Small intestine (tissue), 7 donors: ENCODE measurements around the gene ZC3H4. TPM values are rescaled to one million over a fixed set of nuclear protein-coding genes. Genes with fewer than 3 reads are reported as not detected.

Experiments used
- DNase-seq, 2 donors: peaks; one replicate each; pipeline versions ENCODE4 v3.0.0 to v3.0.0-alpha.2; 2013
- FAIRE-seq: peaks from 2 replicates; lab custom pipeline; 2012; peaks lifted over from hg19 to GRCh38; lab: Jason Lieb, UNC
- H3K27ac ChIP-seq, 3 donors: one replicate each; pipeline ENCODE4 v1.5.1; 2013; ENCODE audit warnings: low read length in 2 of 3, mild to moderate bottlenecking in 2 of 3, control low read depth in 1 of 3, inconsistent platforms in 1 of 3, low read depth in 1 of 3, moderate library complexity in 1 of 3
- H3K27me3 ChIP-seq, 3 donors: one replicate each; pipeline ENCODE4 v1.6.1; 2013; ENCODE audit warnings: low read length in 3 of 3, inconsistent platforms in 1 of 3; ENCODE audit not compliant: control insufficient read depth in 3 of 3, insufficient read depth in 3 of 3
- H3K36me3 ChIP-seq, 3 donors: one replicate each; pipeline ENCODE4 v1.6.1; 2013; ENCODE audit warnings: low read length in 3 of 3, inconsistent platforms in 1 of 3, low read depth in 1 of 3, mild to moderate bottlenecking in 1 of 3, moderate library complexity in 1 of 3; ENCODE audit not compliant: control insufficient read depth in 3 of 3, insufficient read depth in 2 of 3
- H3K4me1 ChIP-seq, 3 donors: one replicate each; pipeline ENCODE4 v1.6.1; 2013; ENCODE audit warnings: low read length in 2 of 3, inconsistent platforms in 1 of 3, low read depth in 1 of 3, mild to moderate bottlenecking in 1 of 3, moderate library complexity in 1 of 3; ENCODE audit not compliant: control insufficient read depth in 3 of 3, insufficient read depth in 2 of 3
- H3K4me3 ChIP-seq, 3 donors: one replicate each; pipeline ENCODE4 v1.5.1; 2013; ENCODE audit warnings: low read length in 3 of 3, control low read depth in 1 of 3, inconsistent platforms in 1 of 3, low read depth in 1 of 3, mild to moderate bottlenecking in 1 of 3, moderate library complexity in 1 of 3
- H3K9me3 ChIP-seq, 2 donors: one replicate each; pipeline ENCODE4 v1.6.1; 2013; ENCODE audit warnings: low read depth in 1 of 2, low read length in 1 of 2; ENCODE audit not compliant: control insufficient read depth in 2 of 2, insufficient read depth in 1 of 2
- WGBS, 3 donors: extraction: QIAGEN DNeasy Blood & Tissue Kit; methylation state at CpG; one replicate each; pipeline ENCODE4 v1.1.7; 2013; 5-methylcytosine and 5-hydroxymethylcytosine counted together
- polyA plus RNA-seq, 4 donors: library from polyadenylated mRNA; stranded (reverse) in 3 of 4; unstranded in 1 of 4; fragments of 200-250 nt in 3 of 4; fragments of 120-200 nt in 1 of 4; gene quantifications; one replicate each; pipeline versions ENCODE4 v1.2.1 to v1.2.3, GENCODE V29; 2013
- donor health status: healthy with polysubstance abuse.
- donor health status: control.
- donor health status: control.
- donor health status: Bipolar disorder and iron deficiency.
- donor health status: healthy.

The ZC3H4 gene
- polyA plus RNA-seq, 4 donors, result 7.3 to 31.6 (median 14.4) TPM

- H3K27me3 ChIP-seq, result no peaks in the 10 kb centered on the region
Observed at GRCh38 chr19:47094557-47095475, 18.8 kb downstream of the ZC3H4 start.

GRCh38 chr19:47093841-47094240, 19.7 kb downstream of the ZC3H4 start:
- FAIRE-seq, result no peak
- Histone ChIP-seq H3K36me3 (peaks cover 2 to 91% (median 3%) of the 10 kb centered on the region in 3 donors), H3K9me3 (no peaks in the 10 kb centered on the region), H3K27ac (peak overlapping the region; percentile 98 to 99 (median 98)), H3K27me3 (no peaks in the 10 kb centered on the region), H3K4me1 (peaks cover 11 to 70% (median 24%) of the 10 kb centered on the region in 3 donors), H3K4me3 (no peak overlapping the region)
- DNase-seq, result no peak
- WGBS, 3 donors, result 78 to 82% (median 80%) methylated on average over 10 of the region's 10 CpGs

More at GRCh38 chr19:47094557-47095475, 18.8 kb downstream of the ZC3H4 start:
- H3K27ac ChIP-seq, result peak overlapping the region; percentile 98 to 99 (median 98)
- DNase-seq, result peak; percentile 68 to 93
- no peak for FAIRE-seq
- WGBS, 3 donors, result 30 to 49% (median 31%) methylated on average over 15 of the region's 15 CpGs
- H3K36me3 ChIP-seq, result peaks cover 2 to 81% (median 3%) of the 10 kb centered on the region in 3 donors
- no peak overlapping the region for H3K4me3 ChIP-seq
- peaks cover 11 to 71% (median 24%) of the 10 kb centered on the region in 3 donors for H3K4me1 ChIP-seq
- no peaks in the 10 kb centered on the region for H3K9me3 ChIP-seq

GRCh38 chr19:47093254-47093653, 20.3 kb downstream of the ZC3H4 start:
- H3K27me3 ChIP-seq, result no peaks in the 10 kb centered on the region
- WGBS, 3 donors, result 76 to 91% (median 81%) methylated on average over 5 of the region's 5 CpGs
- H3K27ac ChIP-seq, result peak overlapping the region; percentile 12 to 99 (median 98)
- no peaks in the 10 kb centered on the region for H3K9me3 ChIP-seq
- FAIRE-seq (no peak), DNase-seq (no peak)
- no peak overlapping the region for H3K4me3 ChIP-seq
- H3K4me1 ChIP-seq, result peaks cover 11 to 69% (median 24%) of the 10 kb centered on the region in 3 donors
- H3K36me3 ChIP-seq, result peaks cover 2 to 92% (median 3%) of the 10 kb centered on the region in 3 donors

- Histone ChIP-seq H3K36me3 (peaks cover 10 to 98% (median 11%) of the 10 kb centered on the region in 3 donors), H3K4me3 (no peak overlapping the region), H3K27ac (peak overlapping the region; percentile 86 to 93 (median 86)), H3K27me3 (no peaks in the 10 kb centered on the region), H3K4me1 (peaks cover 3 to 35% (median 5%) of the 10 kb centered on the region in 3 donors), H3K9me3 (no peaks in the 10 kb centered on the region)
- WGBS, 3 donors, result 77 to 88% (median 81%) methylated on average over 20 to 21 of the region's 21 CpGs
- FAIRE-seq, result no peak
- DNase-seq, result no peak
Observed at GRCh38 chr19:47089767-47090350, 23.7 kb downstream of the ZC3H4 start.

- H3K27me3 ChIP-seq, result no peaks in the 10 kb centered on the region
- H3K4me1 ChIP-seq, result peaks cover 0 to 19% (median 0%) of the 10 kb centered on the region in 3 donors
- no peak overlapping the region for H3K4me3 ChIP-seq
- no peak overlapping the region for H3K27ac ChIP-seq
- DNase-seq (no peak), FAIRE-seq (no peak)
- WGBS, 3 donors, result 97% methylated on average over 12 to 17 of the region's 17 CpGs
- H3K9me3 ChIP-seq, result no peaks in the 10 kb centered on the region
- H3K36me3 ChIP-seq, result peaks cover 19 to 98% (median 20%) of the 10 kb centered on the region in 3 donors
Observed at GRCh38 chr19:47086280-47086679, 27.3 kb downstream of the ZC3H4 start.

GRCh38 chr19:47084879-47085439, 28.6 kb downstream of the ZC3H4 start:
- FAIRE-seq (no peak), DNase-seq (no peak)
- peaks cover 0 to 15% (median 0%) of the 10 kb centered on the region in 3 donors for H3K4me1 ChIP-seq
- H3K27me3 ChIP-seq, result no peaks in the 10 kb centered on the region
- no peak overlapping the region for H3K27ac ChIP-seq
- WGBS, 3 donors, result 92 to 95% (median 94%) methylated on average over 24 of the region's 24 CpGs
- H3K36me3 ChIP-seq, result peaks cover 20 to 99% (median 20%) of the 10 kb centered on the region in 3 donors
- H3K4me3 ChIP-seq, result no peak overlapping the region
- no peaks in the 10 kb centered on the region for H3K9me3 ChIP-seq

GRCh38 chr19:47082493-47082892, 31.1 kb downstream of the ZC3H4 start:
- Histone ChIP-seq H3K4me1 (peaks cover 0 to 4% (median 0%) of the 10 kb centered on the region in 3 donors), H3K4me3 (no peak overlapping the region), H3K36me3 (peaks cover 20 to 96% (median 20%) of the 10 kb centered on the region in 3 donors), H3K9me3 (no peaks in the 10 kb centered on the region), H3K27ac (no peak overlapping the region), H3K27me3 (no peaks in the 10 kb centered on the region)
- DNase-seq (no peak), FAIRE-seq (no peak)
- WGBS, 3 donors, result 92 to 98% (median 96%) methylated on average over 5 of the region's 5 CpGs

- peaks cover 0 to 4% (median 0%) of the 10 kb centered on the region in 3 donors for H3K4me1 ChIP-seq
- H3K36me3 ChIP-seq, result peaks cover 16 to 96% (median 20%) of the 10 kb centered on the region in 3 donors
- no peak overlapping the region for H3K4me3 ChIP-seq
- no peak overlapping the region for H3K27ac ChIP-seq
- 85 to 91% (median 89%) methylated on average over 6 of the region's 6 CpGs for WGBS, 3 donors
- FAIRE-seq, result no peak
- no peaks in the 10 kb centered on the region for H3K9me3 ChIP-seq
- H3K27me3 ChIP-seq, result no peaks in the 10 kb centered on the region
- DNase-seq, result no peak
Observed at GRCh38 chr19:47081095-47081494, 32.5 kb downstream of the ZC3H4 start.
